Measurements from ENCODE around the gene ZNF804B. TPM values are rescaled to one million over a fixed set of nuclear protein-coding genes. Genes with fewer than 3 reads are reported as not detected.

The ZNF804B gene
- total RNA-seq, 3 donors from 2014 or later (not counting 1 experiment from before 2014, with no cell fraction given), result not detected

DNA sequence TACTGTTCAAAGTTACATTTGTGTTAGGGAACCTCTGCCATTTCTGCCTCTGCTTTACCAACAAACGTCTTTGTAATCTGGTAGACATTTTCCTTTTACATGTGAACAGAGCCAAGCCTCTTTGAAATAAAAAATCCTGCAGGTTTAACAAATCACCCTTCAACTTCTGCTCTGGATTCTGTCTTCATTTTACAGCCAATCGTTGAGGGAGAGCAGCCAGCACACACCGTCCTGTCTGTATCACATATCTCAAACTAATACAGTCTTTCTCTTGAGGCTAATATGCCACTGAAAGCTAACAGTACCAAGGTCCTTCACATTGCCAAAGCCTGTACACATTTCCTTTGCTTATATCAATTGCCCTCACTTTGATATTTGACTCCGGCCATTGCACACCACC, 504.6 kb downstream of the ZNF804B start:
- no peaks in the 10 kb centered on the region for H3K9me3 ChIP-seq (ENCODE audit: control insufficient read depth, insufficient read depth, low read length)
- ATAC-seq (no peak), DNase-seq (no peak)
- TF ChIP-seq, protein P1, sequence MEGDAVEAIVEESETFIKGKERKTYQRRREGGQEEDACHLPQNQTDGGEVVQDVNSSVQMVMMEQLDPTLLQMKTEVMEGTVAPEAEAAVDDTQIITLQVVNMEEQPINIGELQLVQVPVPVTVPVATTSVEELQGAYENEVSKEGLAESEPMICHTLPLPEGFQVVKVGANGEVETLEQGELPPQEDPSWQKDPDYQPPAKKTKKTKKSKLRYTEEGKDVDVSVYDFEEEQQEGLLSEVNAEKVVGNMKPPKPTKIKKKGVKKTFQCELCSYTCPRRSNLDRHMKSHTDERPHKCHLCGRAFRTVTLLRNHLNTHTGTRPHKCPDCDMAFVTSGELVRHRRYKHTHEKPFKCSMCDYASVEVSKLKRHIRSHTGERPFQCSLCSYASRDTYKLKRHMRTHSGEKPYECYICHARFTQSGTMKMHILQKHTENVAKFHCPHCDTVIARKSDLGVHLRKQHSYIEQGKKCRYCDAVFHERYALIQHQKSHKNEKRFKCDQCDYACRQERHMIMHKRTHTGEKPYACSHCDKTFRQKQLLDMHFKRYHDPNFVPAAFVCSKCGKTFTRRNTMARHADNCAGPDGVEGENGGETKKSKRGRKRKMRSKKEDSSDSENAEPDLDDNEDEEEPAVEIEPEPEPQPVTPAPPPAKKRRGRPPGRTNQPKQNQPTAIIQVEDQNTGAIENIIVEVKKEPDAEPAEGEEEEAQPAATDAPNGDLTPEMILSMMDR (IDR thresholded peaks at IDR 0.05), result no peak
- no peaks in the 10 kb centered on the region for H3K27me3 ChIP-seq (ENCODE audit: control insufficient read depth, insufficient read depth, low read length)
- H3K9me3 Mint-ChIP-seq, result peaks cover 10 to 13% of the 10 kb centered on the region in 2 donors
- no peak overlapping the region for H3K27ac Mint-ChIP-seq
- no peaks in the 10 kb centered on the region for H3K36me3 Mint-ChIP-seq
- 76% methylated on average over 4 of the region's 4 CpGs for WGBS (ENCODE audit: insufficient coverage)
- intact Hi-C loops (cut with micrococcal nuclease), result no loop called here
- H3K4me1 ChIP-seq (ENCODE audit: control insufficient read depth, insufficient read depth, low read length), result no peaks in the 10 kb centered on the region
- H3K4me3 ChIP-seq (ENCODE audit: low read length), result no peak overlapping the region
- no peak overlapping the region for H3K4me3 Mint-ChIP-seq
- H3K36me3 ChIP-seq (ENCODE audit: control insufficient read depth, insufficient read depth, low read length), result no peaks in the 10 kb centered on the region
- H3K4me1 Mint-ChIP-seq, result no peaks in the 10 kb centered on the region
- H3K27me3 Mint-ChIP-seq (ENCODE audit: low read depth in 2 of 2), result no peaks in the 10 kb centered on the region
- H3K27ac ChIP-seq (ENCODE audit: low read length), result no peak overlapping the region

DNA sequence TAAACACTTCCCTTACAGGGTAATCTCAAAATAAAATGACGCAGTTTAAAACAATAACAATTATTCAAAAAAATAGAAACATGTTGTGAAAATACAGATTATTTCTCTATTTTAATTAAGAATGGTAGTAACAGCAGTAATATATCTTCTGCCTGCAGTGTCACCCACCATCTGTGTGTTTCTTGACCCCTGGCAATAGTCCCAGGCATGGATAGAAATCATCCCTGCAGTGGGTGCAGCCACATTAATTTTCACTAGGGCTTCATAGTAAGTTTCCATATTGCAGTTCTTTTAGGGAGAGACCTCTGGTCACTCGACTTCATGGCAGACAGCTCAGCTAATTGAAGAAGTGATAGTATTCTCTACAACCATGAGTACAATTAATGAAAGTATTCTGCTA, 506.1 kb downstream of the ZNF804B start:
- ATAC-seq (no peak), DNase-seq (no peak)
- H3K27me3 Mint-ChIP-seq (ENCODE audit: low read depth in 2 of 2), result no peaks in the 10 kb centered on the region
- H3K36me3 ChIP-seq (ENCODE audit: control insufficient read depth, insufficient read depth, low read length), result no peaks in the 10 kb centered on the region
- 80% methylated on average over 1 of the region's 2 CpGs for WGBS (ENCODE audit: insufficient coverage)
- no peak overlapping the region for H3K27ac ChIP-seq (ENCODE audit: low read length)
- H3K36me3 Mint-ChIP-seq, result no peaks in the 10 kb centered on the region
- no peaks in the 10 kb centered on the region for H3K4me1 Mint-ChIP-seq
- H3K27me3 ChIP-seq (ENCODE audit: control insufficient read depth, insufficient read depth, low read length), result no peaks in the 10 kb centered on the region
- intact Hi-C loops (cut with micrococcal nuclease), result no loop called here
- H3K9me3 Mint-ChIP-seq, result peaks cover 10 to 13% of the 10 kb centered on the region in 2 donors
- H3K9me3 ChIP-seq (ENCODE audit: control insufficient read depth, insufficient read depth, low read length), result no peaks in the 10 kb centered on the region
- no peak overlapping the region for H3K27ac Mint-ChIP-seq
- no peaks in the 10 kb centered on the region for H3K4me1 ChIP-seq (ENCODE audit: control insufficient read depth, insufficient read depth, low read length)
- no peak overlapping the region for H3K4me3 ChIP-seq (ENCODE audit: low read length)
- H3K4me3 Mint-ChIP-seq, result no peak overlapping the region
- TF ChIP-seq, protein P1 (IDR thresholded peaks at IDR 0.05), result no peak

DNA sequence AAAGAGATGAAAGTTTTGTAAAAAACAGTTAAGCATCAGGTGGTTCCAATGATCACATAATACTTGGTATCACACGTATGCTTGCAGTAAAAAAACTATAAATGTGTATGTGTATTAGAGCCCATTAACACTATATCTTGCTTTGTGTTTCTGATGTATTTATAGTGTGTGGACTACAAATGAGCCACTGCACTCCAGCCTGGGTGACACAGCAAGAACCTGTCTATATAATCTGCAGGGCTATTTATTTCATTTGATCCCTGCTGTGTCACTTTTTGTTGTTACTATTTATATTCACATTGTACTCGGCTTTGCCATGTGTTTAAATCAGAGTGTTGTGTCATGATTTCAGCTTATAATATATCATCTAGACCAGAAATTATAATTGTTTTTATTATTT, 523.8 kb downstream of the ZNF804B start:
- H3K9me3 Mint-ChIP-seq, result peaks cover 8 to 20% of the 10 kb centered on the region in 2 donors
- no peak overlapping the region for H3K27ac Mint-ChIP-seq
- intact Hi-C loops (cut with micrococcal nuclease), result no loop called here
- H3K4me1 Mint-ChIP-seq, result no peaks in the 10 kb centered on the region
- Histone ChIP-seq H3K4me1 (ENCODE audit: control insufficient read depth, insufficient read depth, low read length) (no peaks in the 10 kb centered on the region), H3K4me3 (ENCODE audit: low read length) (no peak overlapping the region), H3K27me3 (ENCODE audit: control insufficient read depth, insufficient read depth, low read length) (no peaks in the 10 kb centered on the region), H3K27ac (ENCODE audit: low read length) (no peak overlapping the region), H3K9me3 (ENCODE audit: control insufficient read depth, insufficient read depth, low read length) (no peaks in the 10 kb centered on the region), H3K36me3 (ENCODE audit: control insufficient read depth, insufficient read depth, low read length) (no peaks in the 10 kb centered on the region)
- no peaks in the 10 kb centered on the region for H3K27me3 Mint-ChIP-seq (ENCODE audit: low read depth in 2 of 2)
- H3K36me3 Mint-ChIP-seq, result no peaks in the 10 kb centered on the region
- ATAC-seq (no peak), DNase-seq (no peak)
- no peak overlapping the region for H3K4me3 Mint-ChIP-seq
- TF ChIP-seq, protein P1 (IDR thresholded peaks at IDR 0.05), result no peak
- 83% methylated on average over 1 of the region's 2 CpGs for WGBS (ENCODE audit: insufficient coverage)

DNA sequence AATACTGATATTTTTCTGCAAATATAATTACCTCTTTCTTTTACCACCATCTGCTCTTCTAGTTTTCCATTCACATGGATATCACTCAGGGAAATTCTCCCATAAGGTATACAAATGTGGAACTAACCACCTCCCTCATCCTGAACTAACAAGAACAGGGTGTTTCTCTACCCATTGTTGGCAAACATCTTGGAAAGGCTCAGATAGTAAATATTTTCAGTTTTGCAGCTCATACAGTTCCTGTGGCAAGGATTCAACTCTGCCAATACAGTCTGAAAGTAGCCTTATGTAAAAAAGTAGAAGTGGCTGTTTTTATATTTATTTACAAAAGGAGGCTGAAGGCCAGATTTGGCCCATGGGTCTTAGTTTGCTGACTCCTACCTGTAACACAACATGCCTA, 549.0 kb downstream of the ZNF804B start:
- Mint-ChIP-seq H3K9me3 (peaks cover 4 to 5% of the 10 kb centered on the region in 2 donors), H3K36me3 (no peaks in the 10 kb centered on the region), H3K4me1 (no peaks in the 10 kb centered on the region), H3K27ac (no peak overlapping the region), H3K4me3 (no peak overlapping the region), H3K27me3 (ENCODE audit: low read depth in 2 of 2) (no peaks in the 10 kb centered on the region)
- Histone ChIP-seq H3K4me3 (ENCODE audit: low read length) (no peak overlapping the region), H3K27ac (ENCODE audit: low read length) (no peak overlapping the region), H3K9me3 (ENCODE audit: control insufficient read depth, insufficient read depth, low read length) (no peaks in the 10 kb centered on the region), H3K4me1 (ENCODE audit: control insufficient read depth, insufficient read depth, low read length) (no peaks in the 10 kb centered on the region), H3K27me3 (ENCODE audit: control insufficient read depth, insufficient read depth, low read length) (no peaks in the 10 kb centered on the region), H3K36me3 (ENCODE audit: control insufficient read depth, insufficient read depth, low read length) (no peaks in the 10 kb centered on the region)
- DNase-seq, result no peak
- TF ChIP-seq, protein P1 (IDR thresholded peaks at IDR 0.05), result no peak
- no peak for ATAC-seq
- intact Hi-C loops (cut with micrococcal nuclease), result no loop called here
